Stimulated activated naive CD8-positive, alpha-beta T cell treated with anti-CD3 and anti-CD28 coated beads, Interleukin-15, Interleukin-2, amounts not matched to agents 100 ng/mL and 50 ng/mL, for 24 hours (primary cell): ENCODE results near the gene CEP85L.
A peak's percentile ranks its signal among the peaks of the same experiment; 100 is the strongest.

ENCODE experiments used
- H3K27ac Mint-ChIP-seq: one replicate; pipeline ENCODE4 v1.8.0; 2021; ENCODE audit warnings: mild to moderate bottlenecking, mixed read lengths
- H3K27me3 Mint-ChIP-seq: one replicate; pipeline ENCODE4 v1.8.0; 2021; ENCODE audit warnings: mixed read lengths
- H3K36me3 Mint-ChIP-seq: one replicate; pipeline ENCODE4 v1.8.0; 2021; ENCODE audit warnings: low read depth, mixed read lengths
- H3K4me1 Mint-ChIP-seq: one replicate; pipeline ENCODE4 v1.8.0; 2021; ENCODE audit warnings: low read depth, mixed read lengths
- H3K4me3 Mint-ChIP-seq: one replicate; pipeline ENCODE4 v1.8.0; 2021; ENCODE audit warnings: mild to moderate bottlenecking, mixed read lengths
- H3K9me3 Mint-ChIP-seq: one replicate; pipeline ENCODE4 v1.8.0; 2021; ENCODE audit warnings: mixed read lengths

The CEP85L gene

GRCh38 chr6:118669561-118669960, 18.2 kb upstream of the CEP85L start:
- no peaks in the 10 kb centered on the region for H3K27me3 Mint-ChIP-seq
- no peak overlapping the region for H3K4me3 Mint-ChIP-seq
- no peak overlapping the region for H3K27ac Mint-ChIP-seq
- peaks cover 4% of the 10 kb centered on the region for H3K36me3 Mint-ChIP-seq
- H3K9me3 Mint-ChIP-seq, result no peaks in the 10 kb centered on the region
- peaks cover 78% of the 10 kb centered on the region for H3K4me1 Mint-ChIP-seq

- peaks cover 4% of the 10 kb centered on the region for H3K36me3 Mint-ChIP-seq
- H3K27ac Mint-ChIP-seq, result no peak overlapping the region
- H3K27me3 Mint-ChIP-seq, result no peaks in the 10 kb centered on the region
- H3K9me3 Mint-ChIP-seq, result no peaks in the 10 kb centered on the region
- H3K4me1 Mint-ChIP-seq, result peaks cover 85% of the 10 kb centered on the region
- no peak overlapping the region for H3K4me3 Mint-ChIP-seq
Observed at GRCh38 chr6:118668761-118669385, 17.5 kb upstream of the CEP85L start.

- Mint-ChIP-seq H3K9me3 (no peaks in the 10 kb centered on the region), H3K4me1 (peaks cover 88% of the 10 kb centered on the region), H3K27ac (no peak overlapping the region), H3K36me3 (peaks cover 9% of the 10 kb centered on the region), H3K4me3 (no peak overlapping the region), H3K27me3 (no peaks in the 10 kb centered on the region)
Observed at GRCh38 chr6:118667988-118668387, 16.6 kb upstream of the CEP85L start.

GRCh38 chr6:118665011-118665410, 13.6 kb upstream of the CEP85L start:
- H3K27me3 Mint-ChIP-seq, result no peaks in the 10 kb centered on the region

GRCh38 chr6:118663993-118664985, 12.9 kb upstream of the CEP85L start:
- peaks cover 31% of the 10 kb centered on the region for H3K36me3 Mint-ChIP-seq
- H3K27ac Mint-ChIP-seq, result peak overlapping the region; percentile 97
- no peaks in the 10 kb centered on the region for H3K27me3 Mint-ChIP-seq
- H3K4me1 Mint-ChIP-seq, result peaks cover 88% of the 10 kb centered on the region
- H3K9me3 Mint-ChIP-seq, result no peaks in the 10 kb centered on the region
- H3K4me3 Mint-ChIP-seq, result peak overlapping the region; percentile 88

More at GRCh38 chr6:118665011-118665410, 13.6 kb upstream of the CEP85L start:
- no peaks in the 10 kb centered on the region for H3K9me3 Mint-ChIP-seq
- H3K27ac Mint-ChIP-seq, result peak overlapping the region; percentile 97
- H3K36me3 Mint-ChIP-seq, result peaks cover 27% of the 10 kb centered on the region
- peak overlapping the region; percentile 88 for H3K4me3 Mint-ChIP-seq
- peaks cover 88% of the 10 kb centered on the region for H3K4me1 Mint-ChIP-seq

- H3K4me1 Mint-ChIP-seq, result peaks cover 85% of the 10 kb centered on the region
- H3K27ac Mint-ChIP-seq, result no peak overlapping the region
- peaks cover 35% of the 10 kb centered on the region for H3K36me3 Mint-ChIP-seq
- H3K27me3 Mint-ChIP-seq, result no peaks in the 10 kb centered on the region
- no peak overlapping the region for H3K4me3 Mint-ChIP-seq
- H3K9me3 Mint-ChIP-seq, result no peaks in the 10 kb centered on the region
Observed at GRCh38 chr6:118661831-118662230, 10.4 kb upstream of the CEP85L start.

GRCh38 chr6:118660218-118660569, 8.8 kb upstream of the CEP85L start:
- Mint-ChIP-seq H3K27ac (peak overlapping the region; percentile 91), H3K4me3 (peak overlapping the region; percentile 54)

GRCh38 chr6:118659513-118660217, 8.3 kb upstream of the CEP85L start:
- Mint-ChIP-seq H3K4me1 (peaks cover 87% of the 10 kb centered on the region), H3K27me3 (no peaks in the 10 kb centered on the region), H3K9me3 (no peaks in the 10 kb centered on the region), H3K36me3 (peaks cover 43% of the 10 kb centered on the region), H3K27ac (peak overlapping the region; percentile 91), H3K4me3 (peak overlapping the region; percentile 54)

More at GRCh38 chr6:118660218-118660569, 8.8 kb upstream of the CEP85L start:
- H3K9me3 Mint-ChIP-seq, result no peaks in the 10 kb centered on the region
- H3K4me1 Mint-ChIP-seq, result peaks cover 86% of the 10 kb centered on the region
- H3K36me3 Mint-ChIP-seq, result peaks cover 41% of the 10 kb centered on the region
- H3K27me3 Mint-ChIP-seq, result no peaks in the 10 kb centered on the region

- H3K9me3 Mint-ChIP-seq, result no peaks in the 10 kb centered on the region
Observed at GRCh38 chr6:118656847-118657451, 5.6 kb upstream of the CEP85L start.

GRCh38 chr6:118652051-118652615, 742 bp upstream of the CEP85L start:
- peak overlapping the region; percentile 95 for H3K27ac Mint-ChIP-seq
- no peaks in the 10 kb centered on the region for H3K9me3 Mint-ChIP-seq
- H3K4me3 Mint-ChIP-seq, result peak overlapping the region; percentile 84
- peaks cover 16% of the 10 kb centered on the region for H3K36me3 Mint-ChIP-seq
- peaks cover 63% of the 10 kb centered on the region for H3K4me1 Mint-ChIP-seq
- no peaks in the 10 kb centered on the region for H3K27me3 Mint-ChIP-seq

More at GRCh38 chr6:118656847-118657451, 5.6 kb upstream of the CEP85L start:
- peaks cover 77% of the 10 kb centered on the region for H3K4me1 Mint-ChIP-seq
- peak overlapping the region; percentile 47 for H3K4me3 Mint-ChIP-seq
- peaks cover 31% of the 10 kb centered on the region for H3K36me3 Mint-ChIP-seq
- no peaks in the 10 kb centered on the region for H3K27me3 Mint-ChIP-seq
- peak overlapping the region; percentile 89 for H3K27ac Mint-ChIP-seq

- Mint-ChIP-seq H3K4me1 (peaks cover 55% of the 10 kb centered on the region), H3K36me3 (peaks cover 16% of the 10 kb centered on the region), H3K27ac (peak overlapping the region; percentile 78), H3K9me3 (no peaks in the 10 kb centered on the region), H3K27me3 (no peaks in the 10 kb centered on the region), H3K4me3 (peak overlapping the region; percentile 88)
Observed at GRCh38 chr6:118650582-118651281, 659 bp downstream of the CEP85L start.

GRCh38 chr6:118649918-118650581, 1.3 kb downstream of the CEP85L start:
- Mint-ChIP-seq H3K27me3 (no peaks in the 10 kb centered on the region), H3K27ac (peak overlapping the region; percentile 78), H3K4me1 (peaks cover 52% of the 10 kb centered on the region), H3K4me3 (peak overlapping the region; percentile 88), H3K36me3 (peaks cover 11% of the 10 kb centered on the region), H3K9me3 (no peaks in the 10 kb centered on the region)

- peaks cover 11% of the 10 kb centered on the region for H3K36me3 Mint-ChIP-seq
- no peaks in the 10 kb centered on the region for H3K27me3 Mint-ChIP-seq
- H3K9me3 Mint-ChIP-seq, result no peaks in the 10 kb centered on the region
- peak overlapping the region; percentile 88 for H3K4me3 Mint-ChIP-seq
- H3K4me1 Mint-ChIP-seq, result peaks cover 57% of the 10 kb centered on the region
- H3K27ac Mint-ChIP-seq, result no peak overlapping the region
Observed at GRCh38 chr6:118648866-118649554, 2.4 kb downstream of the CEP85L start.
